Dendritic cell treated with granulocyte-macrophage colony-stimulating factor and Interleukin-4, amounts not matched to agents 40 ng/mL and 50 ng/mL, for 4 days (primary cell): ENCODE data around the gene KCNH5.

Experiments used
- H3K27ac Mint-ChIP-seq: one replicate; pipeline ENCODE4 v1.8.0; 2022; ENCODE audit warnings: mild to moderate bottlenecking, mixed read lengths
- H3K27me3 Mint-ChIP-seq: one replicate; pipeline ENCODE4 v1.8.0; 2022; ENCODE audit warnings: mild to moderate bottlenecking, mixed read lengths
- H3K36me3 Mint-ChIP-seq: one replicate; pipeline ENCODE4 v1.8.0; 2022; ENCODE audit warnings: low read depth, mixed read lengths
- H3K4me1 Mint-ChIP-seq: one replicate; pipeline ENCODE4 v1.8.0; 2022; ENCODE audit warnings: low read depth, mixed read lengths
- H3K4me3 Mint-ChIP-seq: one replicate; pipeline ENCODE4 v1.8.0; 2022; ENCODE audit warnings: mild to moderate bottlenecking, moderate library complexity, mixed read lengths
- H3K9me3 Mint-ChIP-seq: one replicate; pipeline ENCODE4 v1.8.0; 2022; ENCODE audit warnings: mixed read lengths
- intact Hi-C: fragments of 100-400 bp; cut with micrococcal nuclease; formaldehyde crosslinking; loops from one replicate; pipeline ENCODE4 v1.15.0; 2022

The KCNH5 gene

GRCh38 chr14:62691647-62692489 is 353.4 kb downstream of the KCNH5 start:
- no peaks in the 10 kb centered on the region for H3K27me3 Mint-ChIP-seq
- H3K4me1 Mint-ChIP-seq = no peaks in the 10 kb centered on the region
- no peak overlapping the region for H3K4me3 Mint-ChIP-seq
- intact Hi-C loops = no loop called here
- peaks cover 29% of the 10 kb centered on the region for H3K9me3 Mint-ChIP-seq
- no peaks in the 10 kb centered on the region for H3K36me3 Mint-ChIP-seq
- H3K27ac Mint-ChIP-seq = no peak overlapping the region

- Mint-ChIP-seq H3K9me3 (peaks cover 21% of the 10 kb centered on the region), H3K27ac (no peak overlapping the region), H3K4me1 (no peaks in the 10 kb centered on the region), H3K4me3 (no peak overlapping the region), H3K36me3 (no peaks in the 10 kb centered on the region), H3K27me3 (no peaks in the 10 kb centered on the region)
- intact Hi-C loops = no loop called here
Observed at GRCh38 chr14:62689733-62690132, 355.5 kb downstream of the KCNH5 start.

GRCh38 chr14:62687818-62688217 is 357.4 kb downstream of the KCNH5 start:
- H3K9me3 Mint-ChIP-seq = peaks cover 23% of the 10 kb centered on the region
- H3K4me3 Mint-ChIP-seq = no peak overlapping the region
- H3K27me3 Mint-ChIP-seq = no peaks in the 10 kb centered on the region
- no peaks in the 10 kb centered on the region for H3K36me3 Mint-ChIP-seq
- intact Hi-C loops = no loop called here
- H3K4me1 Mint-ChIP-seq = no peaks in the 10 kb centered on the region
- H3K27ac Mint-ChIP-seq = no peak overlapping the region

GRCh38 chr14:62684376-62684775 is 360.9 kb downstream of the KCNH5 start:
- H3K9me3 Mint-ChIP-seq = peaks cover 36% of the 10 kb centered on the region
- no peaks in the 10 kb centered on the region for H3K36me3 Mint-ChIP-seq
- intact Hi-C loops = no loop called here
- H3K27ac Mint-ChIP-seq = no peak overlapping the region
- no peaks in the 10 kb centered on the region for H3K27me3 Mint-ChIP-seq
- no peak overlapping the region for H3K4me3 Mint-ChIP-seq
- no peaks in the 10 kb centered on the region for H3K4me1 Mint-ChIP-seq

GRCh38 chr14:62682208-62682607 is 363.1 kb downstream of the KCNH5 start:
- Mint-ChIP-seq H3K36me3 (no peaks in the 10 kb centered on the region), H3K9me3 (peaks cover 19% of the 10 kb centered on the region), H3K27ac (no peak overlapping the region), H3K4me3 (no peak overlapping the region), H3K4me1 (no peaks in the 10 kb centered on the region), H3K27me3 (no peaks in the 10 kb centered on the region)
- intact Hi-C loops = no loop called here

- intact Hi-C loops = no loop called here
- no peaks in the 10 kb centered on the region for H3K4me1 Mint-ChIP-seq
- no peaks in the 10 kb centered on the region for H3K27me3 Mint-ChIP-seq
- peaks cover 5% of the 10 kb centered on the region for H3K9me3 Mint-ChIP-seq
- H3K36me3 Mint-ChIP-seq = no peaks in the 10 kb centered on the region
- no peak overlapping the region for H3K4me3 Mint-ChIP-seq
- no peak overlapping the region for H3K27ac Mint-ChIP-seq
Observed at GRCh38 chr14:62674563-62675237, 370.6 kb downstream of the KCNH5 start.

- Mint-ChIP-seq H3K4me1 (no peaks in the 10 kb centered on the region), H3K9me3 (peaks cover 12% of the 10 kb centered on the region), H3K27ac (no peak overlapping the region), H3K27me3 (no peaks in the 10 kb centered on the region), H3K36me3 (no peaks in the 10 kb centered on the region), H3K4me3 (no peak overlapping the region)
- intact Hi-C loops = no loop called here
Observed at GRCh38 chr14:62673014-62673755, 372.1 kb downstream of the KCNH5 start.

- intact Hi-C loops = no loop called here
- Mint-ChIP-seq H3K4me3 (no peak overlapping the region), H3K36me3 (no peaks in the 10 kb centered on the region), H3K27me3 (no peaks in the 10 kb centered on the region), H3K9me3 (peaks cover 12% of the 10 kb centered on the region), H3K4me1 (no peaks in the 10 kb centered on the region), H3K27ac (no peak overlapping the region)
Observed at GRCh38 chr14:62670526-62670925, 374.7 kb downstream of the KCNH5 start.

- H3K9me3 Mint-ChIP-seq = peaks cover 12% of the 10 kb centered on the region
- H3K27ac Mint-ChIP-seq = no peak overlapping the region
- no peaks in the 10 kb centered on the region for H3K4me1 Mint-ChIP-seq
- no peaks in the 10 kb centered on the region for H3K27me3 Mint-ChIP-seq
- H3K4me3 Mint-ChIP-seq = no peak overlapping the region
- intact Hi-C loops = no loop called here
- no peaks in the 10 kb centered on the region for H3K36me3 Mint-ChIP-seq
Observed at GRCh38 chr14:62667421-62667914, 377.8 kb downstream of the KCNH5 start.

- Mint-ChIP-seq H3K4me3 (no peak overlapping the region), H3K27me3 (no peaks in the 10 kb centered on the region), H3K9me3 (peaks cover 25% of the 10 kb centered on the region), H3K36me3 (no peaks in the 10 kb centered on the region), H3K27ac (no peak overlapping the region), H3K4me1 (no peaks in the 10 kb centered on the region)
- intact Hi-C loops = no loop called here
Observed at GRCh38 chr14:62665286-62665685, 380.0 kb downstream of the KCNH5 start.

- no peaks in the 10 kb centered on the region for H3K36me3 Mint-ChIP-seq
- H3K27ac Mint-ChIP-seq = no peak overlapping the region
- intact Hi-C loops = no loop called here
- no peaks in the 10 kb centered on the region for H3K4me1 Mint-ChIP-seq
- H3K9me3 Mint-ChIP-seq = peaks cover 15% of the 10 kb centered on the region
- no peak overlapping the region for H3K4me3 Mint-ChIP-seq
- no peaks in the 10 kb centered on the region for H3K27me3 Mint-ChIP-seq
Observed at GRCh38 chr14:62663456-62663821, 381.8 kb downstream of the KCNH5 start.

- no peaks in the 10 kb centered on the region for H3K36me3 Mint-ChIP-seq
Observed at GRCh38 chr14:62662811-62663455, 382.3 kb downstream of the KCNH5 start.

GRCh38 chr14:62661818-62662217 is 383.4 kb downstream of the KCNH5 start:
- no peak overlapping the region for H3K4me3 Mint-ChIP-seq

More at GRCh38 chr14:62662811-62663455, 382.3 kb downstream of the KCNH5 start:
- intact Hi-C loops = no loop called here
- Mint-ChIP-seq H3K27ac (no peak overlapping the region), H3K4me1 (no peaks in the 10 kb centered on the region), H3K27me3 (no peaks in the 10 kb centered on the region), H3K4me3 (no peak overlapping the region), H3K9me3 (peaks cover 15% of the 10 kb centered on the region)

More at GRCh38 chr14:62661818-62662217, 383.4 kb downstream of the KCNH5 start:
- peaks cover 15% of the 10 kb centered on the region for H3K9me3 Mint-ChIP-seq
- H3K4me1 Mint-ChIP-seq = no peaks in the 10 kb centered on the region
- no peak overlapping the region for H3K27ac Mint-ChIP-seq
- intact Hi-C loops = no loop called here
- no peaks in the 10 kb centered on the region for H3K36me3 Mint-ChIP-seq
- H3K27me3 Mint-ChIP-seq = no peaks in the 10 kb centered on the region
